AG04450 (cell line): ENCODE results near the gene FHL2. TPM values are rescaled to one million over a fixed set of nuclear protein-coding genes. Genes with fewer than 3 reads are reported as not detected.
A peak's percentile ranks its signal among the peaks of the same experiment; 100 is the strongest.

Experiments
- CTCF ChIA-PET: fragments of 300-600, 350-600 bp; formaldehyde crosslinking; extraction: SDS; loops from one replicate; lab custom pipeline; 2022; ENCODE audit warnings: antibody characterized with exemption, inconsistent platforms; lab: Charles Lee
- POLR2A ChIA-PET: fragments of 350-600 bp; formaldehyde crosslinking; extraction: SDS; loops from one replicate; lab custom pipeline; 2021; ENCODE audit warnings: antibody characterized with exemption, inconsistent platforms; lab: Yijun Ruan, JAX
- DNase-seq: peaks from one replicate; pipeline ENCODE4 v3.0.0-alpha.2; 2011; ENCODE audit warnings: low read depth, low spot score
- H3K27ac ChIP-seq: one replicate; pipeline ENCODE4 v1.5.1; 2012; ENCODE audit warnings: low read depth, low read length, control low read depth
- H3K27me3 ChIP-seq: one replicate; pipeline ENCODE4 v1.6.0; 2012; ENCODE audit warnings: low read length; ENCODE audit not compliant: control insufficient read depth, insufficient read depth
- H3K4me3 ChIP-seq: 2 replicates; pipeline ENCODE4 v1.5.1; 2011; ENCODE audit warnings: mild to moderate bottlenecking, low read depth, low read length, control low read depth
- H3K9me3 ChIP-seq: 2 replicates; pipeline ENCODE4 v1.5.1; 2012; ENCODE audit warnings: low read length; ENCODE audit not compliant: control insufficient read depth, insufficient read depth
- polyA plus RNA-seq: library from polyadenylated mRNA; depleted of rRNA; stranded (reverse); fragments of >200 nt; gene quantifications from 2 replicates; pipeline ENCODE4 v1.2.3, GENCODE V29; 2011
- TF ChIP-seq, protein P1 (sequence below): IDR thresholded peaks from 2 replicates; pipeline ENCODE4 v1.5.1; 2011; ENCODE audit warnings: low read depth, low read length, control low read depth, inconsistent platforms

The FHL2 gene
- polyA plus RNA-seq, 1 experiment, result 497 TPM

GRCh38 chr2:105384216-105384615 lies 14.6 kb downstream of the FHL2 start:
- ChIA-PET CTCF (no interaction called here), POLR2A (no interaction called here)

GRCh38 chr2:105383432-105384166 lies 15.3 kb downstream of the FHL2 start:
- TF ChIP-seq, protein P1, sequence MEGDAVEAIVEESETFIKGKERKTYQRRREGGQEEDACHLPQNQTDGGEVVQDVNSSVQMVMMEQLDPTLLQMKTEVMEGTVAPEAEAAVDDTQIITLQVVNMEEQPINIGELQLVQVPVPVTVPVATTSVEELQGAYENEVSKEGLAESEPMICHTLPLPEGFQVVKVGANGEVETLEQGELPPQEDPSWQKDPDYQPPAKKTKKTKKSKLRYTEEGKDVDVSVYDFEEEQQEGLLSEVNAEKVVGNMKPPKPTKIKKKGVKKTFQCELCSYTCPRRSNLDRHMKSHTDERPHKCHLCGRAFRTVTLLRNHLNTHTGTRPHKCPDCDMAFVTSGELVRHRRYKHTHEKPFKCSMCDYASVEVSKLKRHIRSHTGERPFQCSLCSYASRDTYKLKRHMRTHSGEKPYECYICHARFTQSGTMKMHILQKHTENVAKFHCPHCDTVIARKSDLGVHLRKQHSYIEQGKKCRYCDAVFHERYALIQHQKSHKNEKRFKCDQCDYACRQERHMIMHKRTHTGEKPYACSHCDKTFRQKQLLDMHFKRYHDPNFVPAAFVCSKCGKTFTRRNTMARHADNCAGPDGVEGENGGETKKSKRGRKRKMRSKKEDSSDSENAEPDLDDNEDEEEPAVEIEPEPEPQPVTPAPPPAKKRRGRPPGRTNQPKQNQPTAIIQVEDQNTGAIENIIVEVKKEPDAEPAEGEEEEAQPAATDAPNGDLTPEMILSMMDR, result no peak
- ChIA-PET CTCF (interaction anchor here (0.6 kb wide), 2 partner anchors 10 to 93 kb away, joined by 3 to 5 read pairs; no protein-coding TSS in a partner anchor), POLR2A (no interaction called here)
- Histone ChIP-seq H3K9me3 (no peaks in the 10 kb centered on the region), H3K4me3 (no peak overlapping the region), H3K27ac (no peak overlapping the region), H3K27me3 (no peaks in the 10 kb centered on the region)
- no peak for DNase-seq

More at GRCh38 chr2:105384216-105384615, 14.6 kb downstream of the FHL2 start:
- Histone ChIP-seq H3K27ac (no peak overlapping the region), H3K27me3 (no peaks in the 10 kb centered on the region), H3K9me3 (no peaks in the 10 kb centered on the region), H3K4me3 (no peak overlapping the region)
- DNase-seq, result no peak
- TF ChIP-seq, protein P1, result no peak

GRCh38 chr2:105382177-105382576 lies 16.7 kb downstream of the FHL2 start:
- ChIA-PET CTCF (no interaction called here), POLR2A (no interaction called here)
- H3K27ac ChIP-seq, result no peak overlapping the region

DNA sequence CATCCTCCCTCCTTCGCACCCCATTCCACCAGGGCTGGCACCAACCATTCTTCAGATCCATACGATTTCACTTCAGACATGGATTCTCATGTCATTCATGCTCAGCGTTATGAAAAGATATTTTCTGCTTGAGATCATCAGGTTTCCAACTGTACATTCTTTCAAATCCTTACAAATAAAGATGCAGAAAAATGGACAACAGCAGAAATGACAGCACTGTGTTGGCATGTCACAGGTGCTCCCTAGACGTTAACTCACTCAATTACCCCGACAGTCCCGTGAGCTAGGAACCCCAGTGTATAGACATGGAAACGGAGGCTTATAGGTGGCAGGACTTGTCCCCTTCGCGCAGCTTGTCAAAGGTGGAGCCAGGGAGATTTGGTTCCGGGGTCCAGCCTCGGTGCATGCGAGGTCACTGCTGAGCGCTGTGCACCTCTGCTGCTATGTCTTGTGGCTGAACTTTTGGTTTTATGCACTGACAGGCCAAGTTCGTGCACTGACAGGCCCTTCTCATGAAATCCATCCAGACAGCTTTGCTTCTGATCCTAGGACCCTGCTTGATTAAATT lies 17.7 kb downstream of the FHL2 start:
- no peak overlapping the region for H3K4me3 ChIP-seq
- CTCF ChIA-PET, result no interaction called here
- DNase-seq, result no peak
- H3K9me3 ChIP-seq, result no peaks in the 10 kb centered on the region
- H3K27me3 ChIP-seq, result no peaks in the 10 kb centered on the region
- peak overlapping the region; percentile 79 for H3K27ac ChIP-seq
- POLR2A ChIA-PET, result no interaction called here
- TF ChIP-seq, protein P1, result no peak

More at GRCh38 chr2:105382177-105382576, 16.7 kb downstream of the FHL2 start:
- TF ChIP-seq, protein P1, result no peak
- DNase-seq, result no peak
- no peak overlapping the region for H3K4me3 ChIP-seq
- no peaks in the 10 kb centered on the region for H3K27me3 ChIP-seq
- no peaks in the 10 kb centered on the region for H3K9me3 ChIP-seq

DNA sequence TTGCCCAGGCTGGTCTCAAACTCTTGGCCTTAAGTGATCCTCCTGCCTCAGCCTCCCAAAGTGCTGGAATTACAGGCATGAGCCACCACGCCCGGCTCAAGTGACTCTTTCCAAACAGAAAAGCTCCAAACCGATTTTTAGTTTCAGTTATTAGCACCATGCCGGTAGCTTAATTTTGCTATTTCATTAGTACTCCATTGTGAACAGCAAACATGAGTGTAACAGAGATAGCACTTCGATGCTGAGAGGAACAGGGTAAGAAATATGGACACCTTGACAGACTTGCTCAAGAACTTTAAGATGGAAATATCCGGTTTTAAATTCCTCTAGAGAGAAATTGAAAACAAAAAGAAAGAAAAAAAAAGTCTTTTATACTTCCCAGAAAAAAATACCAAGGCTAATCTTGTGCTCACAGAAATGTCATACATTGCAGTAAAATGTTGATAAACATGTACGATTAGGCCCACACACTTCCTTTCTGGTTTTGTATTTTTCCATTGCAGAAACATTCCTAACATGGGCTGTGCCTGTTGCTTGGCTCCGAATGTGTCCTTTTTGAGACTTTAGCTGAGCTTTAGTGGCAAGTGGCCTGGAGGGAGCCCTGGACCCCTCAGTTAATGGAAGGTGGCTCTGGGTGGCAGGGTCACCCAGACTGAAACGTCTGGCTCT lies 18.3 kb downstream of the FHL2 start:
- CTCF ChIA-PET, result no interaction called here
- POLR2A ChIA-PET, result no interaction called here
- no peaks in the 10 kb centered on the region for H3K27me3 ChIP-seq

More for the DNA sequence above, 18.3 kb downstream of the FHL2 start:
- peak overlapping the region; percentile 79 for H3K27ac ChIP-seq
- TF ChIP-seq, protein P1, result no peak
- no peak for DNase-seq
- H3K9me3 ChIP-seq, result no peaks in the 10 kb centered on the region
- no peak overlapping the region for H3K4me3 ChIP-seq
